HepG2 (cell line): ENCODE measurements around the gene VIM. TPM values are rescaled to one million over a fixed set of nuclear protein-coding genes. Genes with fewer than 3 reads are reported as not detected.

Experiments used
- ATAC-seq: fragments of 200-7000 bp; cut with Tn5 transposase; 3 replicates; pipeline ENCODE4 v1.9.1; 2020; ENCODE audit warnings: mild to moderate bottlenecking, moderate library complexity
- Bru-seq: library from RNA; stranded (reverse); fragments of 400-500 nt; gene quantifications from one replicate; lab custom pipeline; 2021; lab: Mats Ljungman, UMichigan
- BruChase-seq, 2 experiments: library from RNA; stranded (reverse); fragments of 400-500 nt; gene quantifications; one replicate each; lab custom pipeline; 2021; lab: Mats Ljungman, UMichigan
- BruUV-seq: library from RNA; stranded (reverse); fragments of 400-500 nt; replicated peaks from 2 replicates; lab custom pipeline; 2021; lab: Mats Ljungman, UMichigan
- CTCF ChIA-PET: fragments of 300-600 bp; formaldehyde crosslinking; extraction: SDS; loops from one replicate; lab custom pipeline; 2021; ENCODE audit warnings: low total read pairs, inconsistent platforms, low intra/inter-chr PET ratio; lab: Yijun Ruan, JAX
- POLR2A ChIA-PET: fragments of 350-600 bp; sonication (Branson Sonifier 250); formaldehyde crosslinking; loops from one replicate; lab custom pipeline; 2020; ENCODE audit warnings: antibody characterized with exemption, inconsistent platforms; lab: Yijun Ruan, JAX
- DNase-seq: peaks from one replicate; pipeline ENCODE4 v3.0.0-alpha.2; 2015; ENCODE audit warnings: low spot score
- FAIRE-seq: peaks from 3 replicates; lab custom pipeline; 2011; peaks lifted over from hg19 to GRCh38; lab: Jason Lieb, UNC
- H2AFZ ChIP-seq: one replicate; pipeline ENCODE4 v1.6.1; 2011; ENCODE audit warnings: low read length, inconsistent platforms
- H3K27ac ChIP-seq: fragments of 300-600 bp; 3 replicates; pipeline ENCODE4 v1.8.0; 2011; ENCODE audit warnings: mixed run types, mild to moderate bottlenecking, mixed read lengths, low read length, inconsistent platforms; ENCODE audit not compliant: insufficient read depth; ENCODE audit errors: extremely low read length
- H3K27me3 ChIP-seq, 2 experiments: fragments of 200-600 bp in 1 of 2; 2 replicates in 1 of 2; 3 replicates in 1 of 2; pipeline versions ENCODE4 v1.6.0 to v1.8.0; 2011; ENCODE audit warnings: low read length in 2 of 2, mild to moderate bottlenecking in 2 of 2, moderate library complexity in 2 of 2, inconsistent platforms in 1 of 2; ENCODE audit not compliant: insufficient read depth in 2 of 2, control insufficient read depth in 1 of 2
- H3K36me3 ChIP-seq, 2 experiments: fragments of 200-600 bp in 1 of 2; replicated peaks in 1 of 2; 2 replicates in 1 of 2; 3 replicates in 1 of 2; pipeline versions ENCODE4 v1.5.1 to v1.8.0; 2011; ENCODE audit warnings: low read length in 2 of 2, inconsistent platforms in 1 of 2; ENCODE audit not compliant: insufficient read depth in 2 of 2, control insufficient read depth in 1 of 2
- H3K4me1 ChIP-seq: 2 replicates; pipeline ENCODE4 v1.5.1; 2012; ENCODE audit warnings: low read length, inconsistent platforms; ENCODE audit not compliant: insufficient read depth
- H3K4me2 ChIP-seq: 2 replicates; pipeline ENCODE4 v1.6.0; 2011; ENCODE audit warnings: low read depth, low read length, inconsistent platforms
- H3K4me3 ChIP-seq, 3 experiments: fragments of 200-600 bp in 1 of 3; sonication (generic), shearing (Covaris generic) in 1 of 3; replicated peaks in 1 of 3; 2 replicates each; pipeline ENCODE4 v1.5.1; 2011 to 2016; ENCODE audit warnings: low read length in 3 of 3, inconsistent platforms in 2 of 3, low read depth in 2 of 3, mild to moderate bottlenecking in 2 of 3, control low read depth in 1 of 3, mixed read lengths in 1 of 3; ENCODE audit not compliant: insufficient read depth in 1 of 3
- H3K79me2 ChIP-seq: one replicate; pipeline ENCODE4 v1.6.1; 2011; ENCODE audit warnings: low read length, inconsistent platforms; ENCODE audit not compliant: insufficient read depth
- H3K9ac ChIP-seq: 2 replicates; pipeline ENCODE4 v1.6.0; 2011; ENCODE audit warnings: mild to moderate bottlenecking, low read depth, low read length, inconsistent platforms; ENCODE audit not compliant: insufficient read depth
- H3K9me3 ChIP-seq: 2 replicates; pipeline ENCODE4 v1.5.1; 2012; ENCODE audit warnings: mild to moderate bottlenecking, low read length
- H4K20me1 ChIP-seq: 2 replicates; pipeline ENCODE4 v1.6.0; 2011; ENCODE audit warnings: inconsistent platforms, mild to moderate bottlenecking, low read length, moderate library complexity; ENCODE audit not compliant: insufficient read depth
- FOSL2 ChIP-seq: sonication (generic); formaldehyde crosslinking; IDR thresholded peaks from 2 replicates; pipeline ENCODE4 v1.4.0; 2020; ENCODE audit warnings: missing genetic modification reagents
- RORA ChIP-seq: sonication (generic); formaldehyde crosslinking; IDR thresholded peaks from 2 replicates; pipeline ENCODE4 v1.5.0; 2020; ENCODE audit warnings: mild to moderate bottlenecking, missing genetic modification reagents, moderate library complexity
- WGBS: methylation state at CpG from one replicate; pipeline ENCODE4 v1.1.6; 2017; ENCODE audit warnings: low lambda C conversion rate; 5-methylcytosine and 5-hydroxymethylcytosine counted together
- in situ Hi-C: cut with HindIII; loops from 2 replicates; pipeline ENCODE4 v1.10.0; 2017; ENCODE audit warnings: low pct_unique_long_range_greater_than_20kb; ENCODE audit not compliant: extremely low pct_ligation_motif_present
- intact Hi-C: fragments of 100-400 bp; cut with micrococcal nuclease; formaldehyde crosslinking; loops from one replicate; pipeline ENCODE4 v1.10.0; 2022; ENCODE audit not compliant: unreplicated experiment
- long read RNA-seq, 2 experiments: library from RNA in 1 of 2; library from polyadenylated mRNA in 1 of 2; stranded (forward) in 1 of 2; unstranded in 1 of 2; transcript quantifications; one replicate each; pipeline ENCODE4 v2.0.0, GENCODE V29; 2019 to 2022
- polyA minus RNA-seq, 3 experiments: library from RNA; depleted of rRNA, polyadenylated mRNA; stranded (reverse); fragments of >200 nt; gene quantifications; 2 replicates each; pipeline ENCODE4 v1.2.3, GENCODE V29; 2011; ENCODE audit warnings: low replicate concordance in 1 of 3
- polyA plus RNA-seq, 8 experiments: library from polyadenylated mRNA; depleted of rRNA in 3 of 8; stranded (reverse) in 7 of 8; unstranded in 1 of 8; fragments of >200 nt; fragmentation: Illumina TruSeq in 4 of 8; extraction: Trizol in 4 of 8; gene quantifications; 2 replicates each; pipeline versions ENCODE4 v1.2.1 to v1.2.3, GENCODE V29; 2011 to 2016; ENCODE audit warnings: low read depth in 4 of 8, missing spikeins in 1 of 8, mixed read lengths in 1 of 8; ENCODE audit not compliant: insufficient read depth in 1 of 8
- total RNA-seq, 5 experiments: library from RNA; depleted of rRNA; stranded (reverse); fragments of >200 nt; fragmentation: Illumina TruSeq; extraction: Trizol; gene quantifications; 2 replicates each; pipeline ENCODE4 v1.2.3, GENCODE V29; 2016; ENCODE audit warnings: low read depth in 1 of 5
- TF ChIP-seq, protein P1 (sequence below): sonication (generic); formaldehyde crosslinking; IDR thresholded peaks from 2 replicates; pipeline ENCODE4 v1.4.0; 2020; ENCODE audit warnings: missing genetic modification reagents

Gene VIM
- total RNA-seq (2016; rRNA removed; fragmentation: Illumina TruSeq; extraction: Trizol) (not detected in 2 replicates), polyA plus RNA-seq (2011; rRNA removed) (not detected in 2 replicates), polyA minus RNA-seq (2011; rRNA and poly(A)+ RNA removed; ENCODE audit: low replicate concordance) (0.76 and 313 TPM in 2 replicates), Bru-seq, nascent RNA (percentile 29 among the genes with signal in this experiment), BruChase-seq, experiment 1, labeled RNA remaining after a 6-hour chase (percentile 39 among the genes with signal in this experiment), BruChase-seq, experiment 2, labeled RNA remaining after a 2-hour chase (percentile 35 among the genes with signal in this experiment)
- not detected in 2 replicates for total RNA-seq (2016; cell fraction: cytosol; rRNA removed; fragmentation: Illumina TruSeq; extraction: Trizol; ENCODE audit: low read depth)
- not detected in 2 replicates for total RNA-seq (2016; cell fraction: insoluble cytoplasmic fraction; rRNA removed; fragmentation: Illumina TruSeq; extraction: Trizol)
- not detected in 2 replicates for total RNA-seq (2016; cell fraction: membrane; rRNA removed; fragmentation: Illumina TruSeq; extraction: Trizol)
- total RNA-seq (2016; cell fraction: nucleus; rRNA removed; fragmentation: Illumina TruSeq; extraction: Trizol), result not detected in 2 replicates
- 0.04 and 0.12 TPM in 2 replicates for polyA plus RNA-seq (2011; cell fraction: cytosol; rRNA removed)
- polyA plus RNA-seq (2011; cell fraction: nucleus; rRNA removed), result 0.14 and 0.16 TPM in 2 replicates
- not detected in 2 replicates for polyA plus RNA-seq (2012)
- not detected in 2 replicates for polyA plus RNA-seq (2016; cell fraction: cytosol; fragmentation: Illumina TruSeq; extraction: Trizol; ENCODE audit: low read depth)
- polyA plus RNA-seq (2016; cell fraction: insoluble cytoplasmic fraction; fragmentation: Illumina TruSeq; extraction: Trizol; ENCODE audit: low read depth), result not detected in 2 replicates
- not detected in 2 replicates for polyA plus RNA-seq (2016; cell fraction: membrane; fragmentation: Illumina TruSeq; extraction: Trizol; ENCODE audit: low read depth)
- polyA plus RNA-seq (2016; cell fraction: nucleus; fragmentation: Illumina TruSeq; extraction: Trizol; ENCODE audit: insufficient read depth, low read depth), result not detected in 2 replicates
- 3.5 and 6.8 TPM in 2 replicates for polyA minus RNA-seq (2011; cell fraction: cytosol; rRNA and poly(A)+ RNA removed)
- 0.87 and 3.2 TPM in 2 replicates for polyA minus RNA-seq (2011; cell fraction: nucleus; rRNA and poly(A)+ RNA removed)
- long read RNA-seq, experiment 1, partial matches to known transcripts, result 0 of 1 reads
- long read RNA-seq, experiment 1, other reads (novel, unspliced or antisense), result 0 of 1 reads
- long read RNA-seq, experiment 2, result 0 reads

DNA sequence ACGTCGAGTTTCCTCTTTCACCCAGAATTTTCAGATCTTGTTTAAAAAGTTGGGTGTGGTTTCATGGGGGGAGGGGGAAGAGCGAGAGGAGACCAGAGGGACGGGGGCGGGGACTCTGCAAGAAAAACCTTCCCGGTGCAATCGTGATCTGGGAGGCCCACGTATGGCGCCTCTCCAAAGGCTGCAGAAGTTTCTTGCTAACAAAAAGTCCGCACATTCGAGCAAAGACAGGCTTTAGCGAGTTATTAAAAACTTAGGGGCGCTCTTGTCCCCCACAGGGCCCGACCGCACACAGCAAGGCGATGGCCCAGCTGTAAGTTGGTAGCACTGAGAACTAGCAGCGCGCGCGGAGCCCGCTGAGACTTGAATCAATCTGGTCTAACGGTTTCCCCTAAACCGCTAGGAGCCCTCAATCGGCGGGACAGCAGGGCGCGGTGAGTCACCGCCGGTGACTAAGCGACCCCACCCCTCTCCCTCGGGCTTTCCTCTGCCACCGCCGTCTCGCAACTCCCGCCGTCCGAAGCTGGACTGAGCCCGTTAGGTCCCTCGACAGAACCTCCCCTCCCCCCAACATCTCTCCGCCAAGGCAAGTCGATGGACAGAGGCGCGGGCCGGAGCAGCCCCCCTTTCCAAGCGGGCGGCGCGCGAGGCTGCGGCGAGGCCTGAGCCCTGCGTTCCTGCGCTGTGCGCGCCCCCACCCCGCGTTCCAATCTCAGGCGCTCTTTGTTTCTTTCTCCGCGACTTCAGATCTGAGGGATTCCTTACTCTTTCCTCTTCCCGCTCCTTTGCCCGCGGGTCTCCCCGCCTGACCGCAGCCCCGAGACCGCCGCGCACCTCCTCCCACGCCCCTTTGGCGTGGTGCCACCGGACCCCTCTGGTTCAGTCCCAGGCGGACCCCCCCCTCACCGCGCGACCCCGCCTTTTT, at the start of gene VIM:
Gene VIM (plus strand): TSS at position 151 of the 925 bp plus-strand sequence. CDS start 1,182 bp downstream, outside the sequence.
- CTCF ChIA-PET, result no interaction called here
- Histone ChIP-seq H3K79me2 (no peaks in the 10 kb centered on the region), H2AFZ (no peak within 1 kb of the TSS), H3K27ac (no peak within 1 kb of the TSS), H4K20me1 (no peaks in the 10 kb centered on the region), H3K9me3 (no peaks in the 10 kb centered on the region), H3K4me2 (peak within 1 kb of the TSS; percentile 22; the same call in 1 of the 2 replicates), H3K4me3 (no peak within 1 kb of the TSS), H3K4me1 (peaks cover 17% of the 10 kb centered on the region; the same call in 1 of the 2 replicates), H3K27me3 (no peaks in the 10 kb centered on the region), H3K9ac (no peak within 1 kb of the TSS), H3K36me3 (no peaks in the 10 kb centered on the region)
- peak; percentile 75 for TF ChIP-seq FOSL2 (CRISPR knock-in tag)
- no peak for TF ChIP-seq RORA
- TF ChIP-seq, protein P1, sequence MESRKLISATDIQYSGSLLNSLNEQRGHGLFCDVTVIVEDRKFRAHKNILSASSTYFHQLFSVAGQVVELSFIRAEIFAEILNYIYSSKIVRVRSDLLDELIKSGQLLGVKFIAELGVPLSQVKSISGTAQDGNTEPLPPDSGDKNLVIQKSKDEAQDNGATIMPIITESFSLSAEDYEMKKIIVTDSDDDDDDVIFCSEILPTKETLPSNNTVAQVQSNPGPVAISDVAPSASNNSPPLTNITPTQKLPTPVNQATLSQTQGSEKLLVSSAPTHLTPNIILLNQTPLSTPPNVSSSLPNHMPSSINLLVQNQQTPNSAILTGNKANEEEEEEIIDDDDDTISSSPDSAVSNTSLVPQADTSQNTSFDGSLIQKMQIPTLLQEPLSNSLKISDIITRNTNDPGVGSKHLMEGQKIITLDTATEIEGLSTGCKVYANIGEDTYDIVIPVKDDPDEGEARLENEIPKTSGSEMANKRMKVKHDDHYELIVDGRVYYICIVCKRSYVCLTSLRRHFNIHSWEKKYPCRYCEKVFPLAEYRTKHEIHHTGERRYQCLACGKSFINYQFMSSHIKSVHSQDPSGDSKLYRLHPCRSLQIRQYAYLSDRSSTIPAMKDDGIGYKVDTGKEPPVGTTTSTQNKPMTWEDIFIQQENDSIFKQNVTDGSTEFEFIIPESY, result peak; percentile 46; the same call in 1 of the 2 replicates
- WGBS, result 70% methylated on average over 68 of the region's 77 CpGs
- ATAC-seq, result no peak
- POLR2A ChIA-PET, result no interaction called here
- no peak for FAIRE-seq
- in situ Hi-C loops (loop anchor here (25.0 kb wide), 1 partner anchor 1366 kb away; the partner anchor contains the start of gene MINDY3), intact Hi-C loops (no loop called here)
- no peak for DNase-seq
- BruUV-seq, result no TSS peak
